GM20000 (cell line): ENCODE measurements around the gene TRMT2A.
A peak's percentile ranks its signal among the peaks of the same experiment; 100 is the strongest.

ENCODE experiments used
- DNase-seq: peaks from one replicate; pipeline ENCODE4 v3.0.0; 2012; ENCODE audit warnings: low spot score
- CTCF ChIP-seq: IDR thresholded peaks from 2 replicates; pipeline ENCODE4 v1.5.1; 2012; ENCODE audit warnings: mild to moderate bottlenecking, control low read depth; ENCODE audit errors: extremely low read depth, missing control alignments

The TRMT2A gene

GRCh38 chr22:20124083-20124787 is 7.2 kb upstream of the TRMT2A start:
- no peak for TF ChIP-seq CTCF
- DNase-seq: no peak

- TF ChIP-seq CTCF: no peak
- DNase-seq: no peak
These were observed 6.5 kb upstream of the TRMT2A start for GRCh38 chr22:20123366-20124082.

- TF ChIP-seq CTCF: no peak
- no peak for DNase-seq
These were observed 4.9 kb upstream of the TRMT2A start for GRCh38 chr22:20121856-20122415.

GRCh38 chr22:20118300-20119020 is 1.4 kb upstream of the TRMT2A start:
- no peak for DNase-seq

GRCh38 chr22:20117633-20118299 is 740 bp upstream of the TRMT2A start:
- peak; percentile 77 for DNase-seq

More at GRCh38 chr22:20118300-20119020, 1.4 kb upstream of the TRMT2A start:
- TF ChIP-seq CTCF: no peak

GRCh38 chr22:20116376-20116950 is 563 bp downstream of the TRMT2A start:
- DNase-seq: peak; percentile 62
- TF ChIP-seq CTCF: no peak

More at GRCh38 chr22:20117633-20118299, 740 bp upstream of the TRMT2A start:
- no peak for TF ChIP-seq CTCF
